ENCODE results near the gene FAM110D.

The FAM110D gene

DNA sequence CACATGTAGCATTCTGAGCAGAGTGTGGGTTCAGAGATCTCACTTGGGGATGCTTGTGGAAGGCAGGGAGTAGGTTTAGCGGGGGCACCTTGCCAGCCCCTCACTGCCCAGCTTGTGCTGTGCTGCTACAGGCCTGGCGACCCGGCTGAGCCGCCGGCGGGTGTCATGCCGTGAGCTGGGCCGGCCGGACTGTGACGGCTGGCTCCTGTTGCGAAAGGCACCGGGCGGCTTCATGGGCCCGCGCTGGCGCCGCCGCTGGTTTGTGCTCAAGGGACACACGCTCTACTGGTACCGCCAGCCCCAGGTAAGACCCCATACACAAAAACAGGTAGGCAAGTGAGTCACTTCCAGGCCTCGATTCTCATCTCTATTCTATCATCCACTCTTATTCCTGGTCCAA, 26.0 kb downstream of the FAM110D start:
- no peak overlapping the region for H3K4me2 ChIP-seq (ENCODE audit: insufficient read depth, low read length)
- H3K9ac ChIP-seq (ENCODE audit: low read depth, low read length) = no peak overlapping the region
- no peaks in the 10 kb centered on the region for H3K4me1 ChIP-seq (ENCODE audit: insufficient read depth, low read length)
- TF ChIP-seq, protein P1, sequence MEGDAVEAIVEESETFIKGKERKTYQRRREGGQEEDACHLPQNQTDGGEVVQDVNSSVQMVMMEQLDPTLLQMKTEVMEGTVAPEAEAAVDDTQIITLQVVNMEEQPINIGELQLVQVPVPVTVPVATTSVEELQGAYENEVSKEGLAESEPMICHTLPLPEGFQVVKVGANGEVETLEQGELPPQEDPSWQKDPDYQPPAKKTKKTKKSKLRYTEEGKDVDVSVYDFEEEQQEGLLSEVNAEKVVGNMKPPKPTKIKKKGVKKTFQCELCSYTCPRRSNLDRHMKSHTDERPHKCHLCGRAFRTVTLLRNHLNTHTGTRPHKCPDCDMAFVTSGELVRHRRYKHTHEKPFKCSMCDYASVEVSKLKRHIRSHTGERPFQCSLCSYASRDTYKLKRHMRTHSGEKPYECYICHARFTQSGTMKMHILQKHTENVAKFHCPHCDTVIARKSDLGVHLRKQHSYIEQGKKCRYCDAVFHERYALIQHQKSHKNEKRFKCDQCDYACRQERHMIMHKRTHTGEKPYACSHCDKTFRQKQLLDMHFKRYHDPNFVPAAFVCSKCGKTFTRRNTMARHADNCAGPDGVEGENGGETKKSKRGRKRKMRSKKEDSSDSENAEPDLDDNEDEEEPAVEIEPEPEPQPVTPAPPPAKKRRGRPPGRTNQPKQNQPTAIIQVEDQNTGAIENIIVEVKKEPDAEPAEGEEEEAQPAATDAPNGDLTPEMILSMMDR (IDR thresholded peaks at IDR 0.05; ENCODE audit: borderline replicate concordance, extremely low read depth, low read length, poor library complexity, severe bottlenecking) = no peak
- no peak for TF ChIP-seq EZH2 (IDR thresholded peaks at IDR 0.05; ENCODE audit: borderline replicate concordance, low read depth, low read length, severe bottlenecking)
- no peaks in the 10 kb centered on the region for H3K9me3 ChIP-seq (ENCODE audit: insufficient read depth, low read length, severe bottlenecking)
- DNase-seq (no peak), ATAC-seq (ENCODE audit: insufficient read depth, low read depth) (no peak)
- H3K27me3 ChIP-seq (ENCODE audit: insufficient read depth, low read length, poor library complexity) = no peaks in the 10 kb centered on the region
- no peak overlapping the region for H3K27ac ChIP-seq (ENCODE audit: low read length)
- no peaks in the 10 kb centered on the region; the same call in 1 of the 2 replicates for H4K20me1 ChIP-seq (ENCODE audit: insufficient read depth, low read length)
- H3K36me3 ChIP-seq (ENCODE audit: insufficient read depth, low read length) = no peaks in the 10 kb centered on the region
- no peak overlapping the region for H3K4me3 ChIP-seq (ENCODE audit: low read depth in 1 of 2, low read length in 2 of 2)
- H3K79me2 ChIP-seq (ENCODE audit: insufficient read depth, low read length) = no peaks in the 10 kb centered on the region
- H2AFZ ChIP-seq (ENCODE audit: low read depth, low read length) = no peak overlapping the region

DNA sequence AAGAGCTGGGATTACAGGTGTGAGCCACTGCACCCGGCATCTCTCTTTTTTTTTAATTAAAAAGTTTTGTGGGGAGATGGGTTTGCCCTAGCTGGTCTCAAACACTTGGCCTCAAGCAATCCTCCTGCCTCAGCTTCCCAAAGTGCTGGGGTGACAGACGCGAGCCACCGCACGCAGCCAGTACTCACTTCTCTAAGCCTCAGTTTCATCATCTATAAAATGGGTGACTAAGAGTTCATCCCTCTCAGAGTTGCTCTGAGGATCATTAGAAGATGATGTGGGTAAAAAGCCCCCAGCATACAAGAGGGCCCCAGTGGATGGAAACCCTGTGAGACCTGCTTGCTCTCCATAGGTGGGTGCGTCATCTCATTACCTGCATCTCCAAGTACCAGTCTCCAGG, 29.0 kb downstream of the FAM110D start:
- TF ChIP-seq, protein P1 (IDR thresholded peaks at IDR 0.05; ENCODE audit: borderline replicate concordance, extremely low read depth, low read length, poor library complexity, severe bottlenecking) = no peak
- TF ChIP-seq EZH2 (IDR thresholded peaks at IDR 0.05; ENCODE audit: borderline replicate concordance, low read depth, low read length, severe bottlenecking) = no peak

DNA sequence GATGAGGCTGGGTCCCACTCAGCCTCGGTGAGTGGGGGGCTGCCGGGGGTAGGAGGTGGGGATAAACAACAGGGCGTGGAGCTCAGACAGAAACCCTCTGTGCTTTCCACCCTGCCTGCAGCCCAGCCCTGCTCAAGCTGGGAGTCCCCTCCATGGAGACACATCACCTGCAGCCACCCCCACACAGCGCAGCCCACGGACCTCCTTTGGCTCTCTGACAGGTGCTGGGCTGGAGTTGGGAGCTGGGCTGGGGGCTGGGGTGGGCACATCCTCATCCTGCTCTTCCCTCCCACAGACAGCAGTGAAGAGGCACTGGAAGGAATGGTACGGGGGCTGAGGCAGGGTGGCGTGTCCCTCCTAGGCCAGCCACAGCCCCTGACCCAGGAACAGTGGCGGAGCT, 29.6 kb downstream of the FAM110D start:
- Histone ChIP-seq H3K27me3 (ENCODE audit: insufficient read depth, low read length, poor library complexity) (no peaks in the 10 kb centered on the region), H3K79me2 (ENCODE audit: insufficient read depth, low read length) (no peaks in the 10 kb centered on the region)
- ATAC-seq (ENCODE audit: insufficient read depth, low read depth) = no peak

More for the DNA sequence above, 29.0 kb downstream of the FAM110D start:
- Histone ChIP-seq H3K4me3 (ENCODE audit: low read depth in 1 of 2, low read length in 2 of 2) (no peak overlapping the region), H3K9ac (ENCODE audit: low read depth, low read length) (no peak overlapping the region), H4K20me1 (ENCODE audit: insufficient read depth, low read length) (no peaks in the 10 kb centered on the region; the same call in 1 of the 2 replicates), H3K79me2 (ENCODE audit: insufficient read depth, low read length) (no peaks in the 10 kb centered on the region), H3K27me3 (ENCODE audit: insufficient read depth, low read length, poor library complexity) (no peaks in the 10 kb centered on the region), H3K27ac (ENCODE audit: low read length) (no peak overlapping the region), H3K4me1 (ENCODE audit: insufficient read depth, low read length) (peaks cover 8% of the 10 kb centered on the region), H3K9me3 (ENCODE audit: insufficient read depth, low read length, severe bottlenecking) (no peaks in the 10 kb centered on the region), H3K4me2 (ENCODE audit: insufficient read depth, low read length) (no peak overlapping the region), H3K36me3 (ENCODE audit: insufficient read depth, low read length) (no peaks in the 10 kb centered on the region), H2AFZ (ENCODE audit: low read depth, low read length) (no peak overlapping the region)
- DNase-seq (no peak), ATAC-seq (ENCODE audit: insufficient read depth, low read depth) (no peak)

More for the DNA sequence above, 29.6 kb downstream of the FAM110D start:
- Histone ChIP-seq H3K4me3 (ENCODE audit: low read depth in 1 of 2, low read length in 2 of 2) (no peak overlapping the region), H4K20me1 (ENCODE audit: insufficient read depth, low read length) (no peaks in the 10 kb centered on the region; the same call in 1 of the 2 replicates), H3K27ac (ENCODE audit: low read length) (no peak overlapping the region), H3K9ac (ENCODE audit: low read depth, low read length) (no peak overlapping the region), H3K4me2 (ENCODE audit: insufficient read depth, low read length) (no peak overlapping the region), H2AFZ (ENCODE audit: low read depth, low read length) (no peak overlapping the region), H3K36me3 (ENCODE audit: insufficient read depth, low read length) (no peaks in the 10 kb centered on the region), H3K9me3 (ENCODE audit: insufficient read depth, low read length, severe bottlenecking) (no peaks in the 10 kb centered on the region), H3K4me1 (ENCODE audit: insufficient read depth, low read length) (peaks cover 8% of the 10 kb centered on the region)
- TF ChIP-seq, protein P1 (IDR thresholded peaks at IDR 0.05; ENCODE audit: borderline replicate concordance, extremely low read depth, low read length, poor library complexity, severe bottlenecking) = no peak
- no peak for TF ChIP-seq EZH2 (IDR thresholded peaks at IDR 0.05; ENCODE audit: borderline replicate concordance, low read depth, low read length, severe bottlenecking)
- DNase-seq = no peak

All from DND-41 (cell line).